Hematopoietic multipotent progenitor cell (in vitro differentiated cells): ENCODE data around the gene HHIPL2. TPM values are rescaled to one million over a fixed set of nuclear protein-coding genes. Genes with fewer than 3 reads are reported as not detected.
"Not testable (repeated sequence)": the region's sequence is repeated elsewhere in the genome, so short reads cannot be mapped to it uniquely, and the experiment has no call there.

Experiments used
- DNase-seq, 3 donors: peaks; one replicate each; pipeline ENCODE4 v3.0.0-alpha.2; 2011 to 2015; ENCODE audit warnings: low read depth in 2 of 3, low spot score in 2 of 3
- total RNA-seq: library from RNA; depleted of rRNA; stranded (reverse); fragments of >200 nt; gene quantifications from one replicate; pipeline ENCODE4 v1.2.3, GENCODE V29; 2012

HHIPL2 gene
- total RNA-seq, 1 donor, result under 0.01 TPM

DNA sequence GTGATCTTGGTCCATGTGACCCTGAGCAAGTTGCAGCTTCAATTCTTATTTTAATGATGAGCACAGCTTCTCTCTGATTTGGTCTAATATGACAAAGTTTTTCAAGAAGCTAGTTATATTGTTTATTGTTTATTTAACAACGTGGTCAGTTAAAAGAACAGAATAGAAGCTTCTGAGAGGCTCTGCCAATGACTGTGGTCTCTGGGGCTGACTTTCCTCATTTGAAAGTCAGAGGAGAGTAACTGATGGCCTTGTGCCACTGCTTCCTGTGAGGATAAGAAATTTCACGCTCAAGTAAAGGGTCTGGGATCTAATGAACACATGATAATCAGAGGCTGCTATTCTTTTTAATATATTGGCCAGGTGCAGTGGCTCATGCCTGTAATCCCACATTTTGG is 7.3 kb downstream of the HHIPL2 start:
- DNase-seq, result no peak

DNA sequence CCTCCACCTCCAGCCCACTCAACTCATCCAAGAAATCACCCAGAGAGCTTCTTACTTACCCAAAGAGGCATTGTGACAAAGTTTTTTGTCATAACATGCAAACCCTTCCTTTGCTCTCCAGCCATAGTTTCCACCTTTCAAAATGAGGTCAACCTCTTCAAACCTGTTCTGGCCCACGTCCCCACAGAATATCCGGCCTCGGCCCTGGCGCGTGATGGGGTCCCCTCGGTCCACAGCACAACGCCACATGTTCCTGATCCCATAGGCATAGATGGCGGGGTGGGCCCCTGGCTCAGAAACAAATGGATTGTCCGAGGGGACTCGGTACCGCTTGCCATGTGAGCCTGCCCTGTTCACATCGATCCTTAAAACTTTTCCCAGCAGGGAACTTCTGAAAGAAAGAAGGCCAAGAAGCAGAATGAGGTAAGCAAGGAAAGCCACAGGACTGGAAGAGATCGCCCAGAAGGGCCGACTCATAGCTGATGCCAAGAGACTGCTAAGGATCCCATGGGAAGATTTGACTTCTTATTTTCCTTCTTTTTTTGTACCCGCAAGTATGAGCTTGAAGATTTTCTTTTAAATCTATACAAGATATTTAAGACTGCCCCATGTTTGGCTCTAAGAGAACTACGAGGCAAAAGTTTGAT is 7.8 kb downstream of the HHIPL2 start:
- no peak for DNase-seq

DNA sequence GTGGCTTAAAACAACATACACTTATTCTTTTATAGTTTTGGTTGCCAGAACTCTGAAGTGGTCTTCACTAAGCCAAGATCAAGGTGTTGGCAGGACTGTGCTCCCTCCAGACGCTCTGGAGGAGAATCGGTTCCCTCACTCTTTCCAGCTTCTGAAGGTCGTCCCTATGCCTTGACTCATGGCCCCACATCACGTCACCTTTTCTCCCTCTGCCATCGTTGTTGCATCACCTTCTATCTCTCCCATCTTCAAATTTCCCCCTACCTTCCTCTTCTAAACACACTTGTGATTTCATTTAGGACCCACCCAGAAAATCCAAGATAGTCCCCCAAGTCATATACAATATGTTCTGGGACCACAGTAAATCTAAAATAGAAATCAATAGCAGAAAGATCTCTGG is 12.4 kb downstream of the HHIPL2 start:
- DNase-seq, result no peak

DNA sequence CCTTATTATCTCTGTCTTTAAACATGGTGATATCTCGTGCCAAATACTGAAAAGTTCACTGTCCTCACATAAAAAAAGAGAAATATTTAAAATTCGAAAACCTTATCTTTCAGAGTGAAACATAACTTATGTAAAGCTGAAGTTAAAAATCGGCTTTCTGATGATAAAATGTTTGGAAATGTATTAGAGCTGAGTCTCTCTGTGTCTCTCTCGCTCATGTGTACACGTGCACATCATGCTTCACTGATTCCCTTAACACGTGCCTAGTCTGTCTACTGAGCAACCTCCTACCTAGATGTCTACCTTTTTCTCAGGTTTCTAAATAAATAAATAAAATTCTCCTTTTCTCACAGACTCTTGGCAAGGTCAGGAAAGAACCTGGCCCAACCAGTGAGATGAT is 17.1 kb downstream of the HHIPL2 start:
- DNase-seq, result no peak

DNA sequence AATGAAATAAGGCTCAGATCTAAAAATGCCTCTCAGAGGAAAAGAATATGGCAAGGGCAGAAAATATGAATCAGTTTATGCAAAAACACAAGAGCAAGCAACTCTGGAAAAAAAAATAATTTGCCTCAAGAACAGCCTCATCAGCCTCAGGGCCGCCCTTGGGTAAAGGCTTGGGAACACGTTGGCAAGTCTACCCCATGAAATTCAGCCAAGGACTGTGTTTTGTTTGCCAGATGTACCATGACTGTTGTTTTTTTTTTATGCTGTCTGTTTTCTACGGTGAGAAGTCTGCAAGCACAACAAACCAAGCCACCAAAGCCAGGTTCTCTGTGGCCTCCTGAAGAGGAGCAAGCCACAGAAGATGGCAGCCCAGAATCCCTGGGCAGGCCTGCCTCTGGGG is 18.0 kb downstream of the HHIPL2 start:
- no peak for DNase-seq

DNA sequence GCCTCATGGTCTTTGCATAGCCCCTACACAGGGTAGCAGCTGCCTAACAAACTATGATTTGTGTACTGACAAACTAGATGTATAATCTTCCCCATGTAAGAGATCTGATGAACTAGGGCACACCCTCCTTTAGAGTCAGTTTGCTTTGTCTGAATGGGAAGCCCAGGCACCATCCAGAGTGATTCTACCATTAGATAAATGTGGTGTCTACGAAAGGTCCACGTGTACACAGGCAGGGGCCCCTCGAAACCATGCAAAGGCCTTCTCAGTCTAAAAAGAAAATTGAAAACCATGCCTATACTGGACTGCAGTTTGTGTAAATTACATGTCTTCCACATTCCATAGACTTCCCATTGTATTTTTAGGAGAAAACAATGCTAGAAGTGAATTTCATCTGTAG is 18.7 kb downstream of the HHIPL2 start:
- DNase-seq, result no peak

DNA sequence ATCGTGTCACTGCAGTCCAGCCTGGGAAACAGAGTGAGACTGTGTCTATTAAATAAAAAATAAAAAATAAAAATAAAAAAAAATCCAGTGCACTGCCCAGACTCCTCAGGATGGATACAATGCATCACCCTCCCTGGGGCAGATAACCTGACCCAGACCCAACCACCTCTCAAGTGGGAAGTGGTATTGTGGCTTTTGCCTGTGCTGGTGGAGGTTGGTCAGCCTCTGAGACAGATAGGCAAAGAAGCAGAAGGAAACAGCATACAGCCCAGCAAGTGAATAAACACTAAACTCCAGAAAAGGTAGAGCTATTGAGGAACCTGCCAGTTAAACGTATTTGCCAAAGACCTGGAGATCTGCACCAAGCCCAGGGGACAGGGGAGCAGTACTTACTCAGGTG is 22.0 kb downstream of the HHIPL2 start:
- peak in 2 of 3 donors; percentile 26 to 66 for DNase-seq

DNA sequence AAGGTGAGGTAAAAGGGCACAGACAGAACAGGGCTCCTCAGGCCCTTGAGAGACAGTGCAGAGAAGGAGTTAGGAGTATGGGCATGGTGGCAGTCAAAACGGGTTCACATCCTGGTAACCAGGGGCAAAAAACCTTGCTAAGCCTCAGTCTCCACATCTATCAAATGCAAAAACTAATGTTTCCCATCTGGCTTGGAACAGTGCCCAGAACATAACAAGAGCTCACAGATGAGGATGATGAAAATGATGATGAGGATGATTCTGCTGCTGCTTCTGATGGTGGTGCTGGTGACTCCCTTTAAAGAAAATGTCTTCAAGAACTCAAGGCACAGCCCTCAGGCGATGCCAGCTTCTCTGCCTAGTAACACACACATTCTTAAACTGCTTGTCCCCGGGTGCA is 24.1 kb downstream of the HHIPL2 start:
- DNase-seq, result no peak

DNA sequence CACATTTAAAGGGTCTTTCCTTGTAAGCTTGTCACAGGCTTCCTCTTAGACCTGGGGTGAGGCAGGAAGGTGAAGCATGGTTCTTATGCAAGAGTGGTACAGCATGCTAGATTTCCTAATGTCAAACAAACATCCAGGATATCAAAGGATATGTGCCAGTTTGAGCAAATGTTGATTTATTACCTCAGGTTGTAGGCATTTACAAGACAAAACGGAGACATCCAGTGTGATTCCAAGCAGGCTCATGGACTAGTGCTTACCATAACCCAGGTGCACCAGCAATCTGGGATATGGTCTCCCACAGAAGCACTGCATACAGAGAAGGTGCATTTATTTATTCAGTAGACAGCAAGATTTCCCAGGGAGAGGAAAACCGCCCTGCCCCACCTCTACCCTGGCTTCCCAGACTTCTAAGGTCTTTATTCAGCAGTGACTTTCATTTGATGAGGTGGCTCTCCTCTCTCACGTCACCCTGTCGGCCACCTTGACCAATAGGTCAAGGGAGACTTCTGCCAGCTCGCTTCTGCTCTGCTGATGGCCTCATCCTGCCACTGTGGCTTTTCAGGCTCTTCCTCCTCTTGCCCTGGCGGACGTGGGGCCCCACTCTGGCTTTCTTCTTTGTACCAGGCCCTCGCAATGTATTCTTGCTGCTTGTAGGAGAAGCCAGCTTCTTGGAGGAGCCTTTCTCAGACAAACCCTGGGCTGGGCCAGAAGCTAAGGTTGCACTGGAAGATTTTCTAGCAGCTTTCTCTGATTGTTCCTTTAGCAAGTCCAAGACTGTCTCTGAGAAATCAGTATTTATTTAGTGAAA is 25.6 kb downstream of the HHIPL2 start:
- no peak for DNase-seq

DNA sequence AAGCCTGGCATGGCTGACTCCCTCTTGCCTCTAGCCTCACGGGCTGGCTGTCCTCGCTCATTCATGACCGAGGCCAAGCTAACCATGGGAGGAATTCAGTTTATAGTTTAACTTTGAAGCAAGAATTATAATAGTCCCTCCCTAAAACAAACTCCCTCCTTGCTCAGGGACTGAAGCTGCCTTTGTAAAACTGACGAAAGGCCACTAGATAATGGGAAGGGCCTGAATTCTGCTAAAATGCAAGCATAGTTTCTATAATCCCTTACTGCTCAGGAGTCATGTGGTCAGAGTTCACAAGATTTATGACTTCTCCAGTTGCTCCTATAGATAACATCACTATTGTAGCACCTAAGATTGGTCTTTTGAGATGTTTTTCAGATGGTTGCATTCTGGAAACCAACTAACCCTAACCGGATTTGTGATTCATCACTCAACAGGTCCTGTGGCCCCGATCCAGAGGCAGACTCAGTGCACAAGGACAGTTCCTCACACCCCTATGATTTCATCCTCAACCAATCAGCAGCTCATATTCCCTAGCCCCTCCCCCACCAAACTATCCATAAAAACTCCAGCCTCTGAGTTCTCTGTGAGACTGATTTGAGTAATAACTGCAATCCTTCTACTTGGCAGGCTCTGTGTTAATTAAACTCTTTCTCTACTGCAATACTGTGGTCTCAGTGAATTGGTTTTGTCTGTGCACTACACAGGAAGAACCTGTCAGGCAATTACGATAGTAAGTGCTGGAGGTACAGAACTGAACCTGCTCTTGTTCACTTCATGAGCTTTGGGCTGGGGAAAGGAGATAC is 26.4 kb downstream of the HHIPL2 start:
- no peak for DNase-seq

DNA sequence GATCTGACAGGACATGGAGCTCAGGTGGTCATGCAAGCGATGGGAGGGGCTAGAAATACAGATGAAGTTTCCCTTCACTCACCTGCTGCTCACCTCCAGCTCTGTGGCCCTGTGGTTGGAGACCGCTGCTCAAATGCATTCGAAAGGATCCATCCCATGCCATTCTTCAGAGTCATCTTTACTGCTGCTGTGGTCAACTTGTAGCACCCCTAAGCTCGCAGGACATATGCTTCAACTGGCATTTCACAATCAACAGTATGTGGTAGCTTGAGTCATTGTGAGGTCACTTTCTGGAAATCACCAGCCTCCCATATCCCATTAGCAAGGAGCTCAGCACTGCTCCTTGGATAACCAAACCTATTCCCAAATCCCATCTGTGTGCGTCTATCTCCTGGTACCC is 58.4 kb downstream of the HHIPL2 start:
- not testable (repeated sequence) for DNase-seq

DNA sequence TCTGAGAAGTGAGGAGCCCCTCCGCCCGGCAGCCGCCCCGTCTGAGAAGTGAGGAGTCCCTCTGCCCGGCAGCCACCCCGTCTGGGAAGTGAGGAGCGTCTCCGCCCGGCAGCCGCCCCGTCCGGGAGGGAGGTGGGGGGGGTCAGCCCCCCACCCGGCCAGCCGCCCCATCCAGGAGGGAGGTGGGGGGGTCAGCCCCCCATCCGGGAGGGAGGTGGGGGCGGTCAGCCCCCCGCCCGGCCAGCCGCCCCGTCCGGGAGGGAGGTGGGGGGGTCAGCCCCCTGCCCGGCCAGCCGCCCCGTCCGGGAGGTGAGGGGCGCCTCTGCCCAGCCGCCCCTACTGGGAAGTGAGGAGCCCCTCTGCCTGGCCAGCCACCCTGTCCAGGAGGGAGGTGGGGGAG is 60.1 kb downstream of the HHIPL2 start:
- DNase-seq, result not testable (repeated sequence)

DNA sequence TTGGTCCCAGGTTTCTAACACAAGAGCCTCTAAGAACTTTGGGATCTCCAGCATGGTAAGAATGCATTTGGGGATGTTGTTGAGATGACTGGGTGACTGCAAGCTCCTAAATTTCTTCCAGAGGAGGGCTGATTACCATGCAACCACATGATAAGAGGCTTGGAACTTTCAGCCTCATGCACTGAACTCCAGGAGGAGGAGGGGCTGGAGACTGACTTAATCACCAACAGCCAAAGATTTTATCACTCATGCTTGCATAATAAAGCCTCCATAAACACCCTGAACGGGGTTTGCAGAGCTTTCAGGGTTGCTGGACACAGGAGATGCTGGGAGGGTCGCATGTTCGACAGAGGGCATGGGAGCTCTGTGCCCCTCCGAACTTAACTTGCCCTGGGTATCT is 63.9 kb downstream of the HHIPL2 start:
- DNase-seq, result not testable (repeated sequence)

DNA sequence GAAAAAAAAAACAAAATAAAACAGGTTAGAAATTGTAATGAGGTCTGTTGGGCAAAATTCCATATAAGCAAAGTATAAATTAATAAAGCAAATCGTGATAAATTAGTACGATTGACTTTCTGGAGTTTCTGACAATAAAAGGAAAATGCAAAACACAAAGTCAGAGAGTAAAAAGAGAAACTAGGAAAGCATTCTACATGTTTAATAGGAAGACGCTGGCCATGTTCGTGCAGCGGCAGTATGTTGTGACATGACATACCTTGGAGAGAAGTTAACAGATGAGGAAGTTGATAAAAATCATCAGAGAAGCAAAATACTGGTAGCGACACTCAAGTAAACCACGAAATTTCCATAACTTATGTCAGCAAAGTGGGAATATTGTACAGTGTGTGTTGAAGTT is 68.3 kb downstream of the HHIPL2 start:
- peak in 1 of 3 donors; percentile 21 for DNase-seq

DNA sequence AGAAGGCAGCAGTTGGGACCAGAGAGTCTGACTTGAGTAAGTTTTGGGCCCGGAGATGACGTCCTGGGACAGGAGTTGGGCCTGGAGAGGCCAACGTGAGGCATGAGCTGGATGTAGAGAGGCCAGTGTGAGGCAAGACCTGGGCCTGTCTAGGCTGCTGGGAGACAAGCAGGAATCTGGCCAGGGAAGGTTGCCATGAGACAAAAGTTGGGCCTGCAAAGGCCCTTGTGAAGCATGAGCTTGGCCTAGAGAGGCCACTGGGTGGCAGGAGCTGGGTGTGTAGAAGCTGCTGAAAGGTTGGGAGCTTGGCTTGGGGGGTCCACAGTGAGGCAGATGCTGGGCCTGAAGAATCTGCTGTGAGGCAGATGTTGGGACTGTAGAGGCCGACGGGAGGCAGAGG is 71.5 kb downstream of the HHIPL2 start:
- peak in 1 of 3 donors; percentile 14 for DNase-seq

DNA sequence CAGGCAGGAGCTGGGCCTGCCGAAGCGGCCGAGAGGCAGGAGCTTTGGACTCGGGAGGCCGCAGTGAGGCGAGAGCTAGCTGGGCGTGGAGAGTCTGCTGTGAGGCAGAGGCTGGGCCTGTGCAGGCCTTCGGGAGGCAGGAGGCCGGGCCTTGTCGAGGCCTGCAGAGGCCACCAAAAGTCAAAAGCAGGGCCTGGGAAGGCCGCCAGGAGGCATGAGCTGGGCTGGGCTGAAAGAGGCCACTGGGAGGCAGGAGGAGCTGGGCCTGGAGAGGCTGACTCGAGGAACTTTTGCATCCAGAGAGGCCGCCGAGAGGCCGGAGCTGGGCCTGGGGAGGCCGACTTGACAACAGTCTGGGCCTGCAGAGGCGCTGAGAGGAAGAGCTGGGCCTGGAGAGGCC is 74.2 kb downstream of the HHIPL2 start:
- DNase-seq, result not testable (repeated sequence)

DNA sequence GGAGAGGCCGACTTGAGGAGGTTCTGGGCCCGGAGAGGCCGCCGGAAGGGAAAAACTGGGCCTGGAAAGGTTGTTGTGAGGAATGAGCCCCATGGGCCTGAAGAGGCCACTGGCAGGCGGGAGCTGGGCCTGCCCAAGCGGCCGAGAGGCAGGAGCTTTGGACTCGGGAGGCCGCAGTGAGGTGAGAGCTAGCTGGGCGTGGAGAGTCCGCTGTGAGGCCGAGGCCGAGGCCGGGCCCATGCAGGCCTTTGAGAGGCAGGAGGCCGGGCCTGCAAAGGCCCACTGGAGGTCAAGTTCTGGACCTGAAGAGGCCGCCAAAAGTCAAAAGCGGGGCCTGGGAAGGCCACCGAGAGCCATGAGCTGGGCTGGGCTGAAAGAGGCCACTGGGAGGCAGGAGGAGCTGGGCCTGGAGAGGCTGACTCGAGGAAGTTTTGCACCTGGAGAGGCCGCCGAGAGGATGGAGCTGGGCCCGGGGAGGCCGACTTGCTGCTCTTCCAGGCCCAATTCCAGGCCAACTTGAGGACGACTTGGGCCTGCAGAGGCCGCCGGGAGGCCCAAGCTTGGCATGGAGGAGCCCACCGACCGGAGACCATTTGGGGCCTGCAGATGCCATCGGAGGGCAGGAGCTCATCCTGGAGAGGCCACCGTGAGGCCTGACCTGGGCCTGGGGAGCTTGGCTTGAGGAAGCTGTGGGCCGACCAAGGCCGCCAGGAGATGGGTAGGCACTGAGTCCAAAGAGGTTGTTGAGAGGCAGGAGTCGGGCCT is 74.9 kb downstream of the HHIPL2 start:
- not testable (repeated sequence) for DNase-seq
